Hematopoietic multipotent progenitor cell treated with erythropoietin and hydrocortisone succinate and interleukin-3 and kit ligand, for 15 days (in vitro differentiated cells): ENCODE data around the gene CELSR2.
"Not testable (repeated sequence)": the region's sequence is repeated elsewhere in the genome, so short reads cannot be mapped to it uniquely, and the experiment has no call there.

Source experiments
- DNase-seq: peaks from one replicate; pipeline ENCODE4 v3.0.0-alpha.2; 2015; ENCODE audit warnings: low spot score

Gene CELSR2

GRCh38 chr1:109301874-109302273 is 52.5 kb downstream of the CELSR2 start:
- no peak for DNase-seq

GRCh38 chr1:109304226-109304920 is 55.0 kb downstream of the CELSR2 start:
- DNase-seq, result no peak

GRCh38 chr1:109305991-109306390 is 56.7 kb downstream of the CELSR2 start:
- not testable (repeated sequence) for DNase-seq

GRCh38 chr1:109306832-109307273 is 57.5 kb downstream of the CELSR2 start, which contains the start of gene MYBPHL:
Gene MYBPHL (minus strand): TSS chr1:109307011. CDS start chr1:109306991, 20 bp downstream.
- DNase-seq, result no peak

- peak; percentile 11 for DNase-seq
Observed at GRCh38 chr1:109307274-109308021, 58.1 kb downstream of the CELSR2 start.

GRCh38 chr1:109309347-109309746 is 60.0 kb downstream of the CELSR2 start:
- DNase-seq, result no peak

- DNase-seq, result no peak
Observed at GRCh38 chr1:109312246-109312645, 62.9 kb downstream of the CELSR2 start.

GRCh38 chr1:109312978-109313775 is 63.8 kb downstream of the CELSR2 start:
- DNase-seq, result no peak

GRCh38 chr1:109314795-109315194 is 65.5 kb downstream of the CELSR2 start:
- no peak for DNase-seq

GRCh38 chr1:109315288-109315687 is 65.9 kb downstream of the CELSR2 start:
- no peak for DNase-seq

GRCh38 chr1:109316506-109316905 is 67.2 kb downstream of the CELSR2 start:
- no peak for DNase-seq

GRCh38 chr1:109319114-109319513 is 69.8 kb downstream of the CELSR2 start:
- DNase-seq, result no peak

- DNase-seq, result no peak
Observed at GRCh38 chr1:109322974-109323373, 73.6 kb downstream of the CELSR2 start.
